ENCODE measurements around the gene MT1A.

MT1A gene

DNA sequence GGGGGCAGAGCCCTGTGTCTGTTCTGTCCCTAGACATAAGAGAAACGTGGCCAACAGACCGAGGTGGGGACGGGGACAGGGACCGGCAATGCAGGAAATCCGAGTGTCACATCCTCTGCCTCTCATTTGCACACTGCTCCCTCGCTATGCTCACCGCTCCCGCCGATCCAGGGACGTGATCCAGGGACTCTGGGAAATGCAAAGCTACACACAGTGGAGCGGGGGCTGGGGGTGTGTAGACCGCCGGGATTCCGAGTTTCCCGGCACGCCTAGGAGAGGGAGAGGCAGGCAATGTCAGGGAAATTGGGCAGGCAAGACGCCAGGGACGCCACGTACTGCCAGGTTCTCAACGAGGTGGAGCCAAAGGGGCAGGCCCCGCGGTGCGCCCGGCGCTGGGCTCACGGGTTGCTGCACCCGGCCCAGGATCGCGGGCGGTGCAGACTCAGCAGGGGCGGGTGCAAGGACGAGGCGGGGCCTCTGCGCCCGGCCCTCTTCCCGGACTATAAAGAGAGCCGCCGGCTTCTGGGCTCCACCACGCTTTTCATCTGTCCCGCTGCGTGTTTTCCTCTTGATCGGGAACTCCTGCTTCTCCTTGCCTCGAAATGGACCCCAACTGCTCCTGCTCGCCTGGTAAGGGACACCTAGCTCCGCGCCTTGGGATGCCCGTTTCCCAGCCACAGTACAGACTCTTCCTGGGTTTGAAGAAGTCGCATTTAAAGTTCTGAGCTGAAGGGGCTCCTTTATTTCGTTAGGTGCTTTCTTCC, 43.7 kb downstream of the MT1A start, which contains the start of gene MT1X:
TSS of gene MT1X (plus strand) at position 532 of the 764 bp plus-strand sequence. CDS start at position 603, 71 bp downstream.
- DNase-seq: peak; percentile 92

DNA sequence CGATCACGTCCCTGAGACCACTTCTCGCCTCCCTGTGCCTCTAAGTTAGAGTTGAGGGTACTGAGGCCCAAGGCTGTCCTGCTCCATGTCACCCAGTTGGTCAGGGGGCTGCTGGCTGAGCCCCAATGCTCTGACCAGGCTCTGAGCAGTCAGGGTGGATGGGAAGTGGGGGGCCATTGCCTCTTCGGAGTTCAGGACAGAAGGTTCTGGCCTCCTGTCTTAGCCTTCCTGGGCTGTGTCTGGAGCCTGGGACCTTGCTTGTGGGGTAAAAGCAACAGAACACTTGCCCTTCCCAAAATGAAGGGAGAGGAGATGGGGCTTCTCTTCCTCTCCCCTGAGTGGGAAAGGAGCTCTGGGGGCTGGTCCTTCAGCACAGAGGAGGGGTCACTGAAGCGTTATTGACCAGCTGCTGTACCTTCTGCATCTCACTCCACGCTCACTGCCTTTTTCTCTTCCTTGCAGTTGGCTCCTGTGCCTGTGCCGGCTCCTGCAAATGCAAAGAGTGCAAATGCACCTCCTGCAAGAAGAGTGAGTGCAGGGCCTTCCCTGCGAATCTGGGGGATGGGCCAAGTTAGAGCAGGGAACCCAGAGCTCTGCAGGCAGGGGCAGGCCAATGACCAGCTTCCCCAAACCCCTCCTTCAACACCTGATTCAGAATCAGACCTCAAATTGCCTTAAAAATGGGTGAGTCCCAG, 44.4 kb downstream of the MT1A start:
- DNase-seq: no peak

DNA sequence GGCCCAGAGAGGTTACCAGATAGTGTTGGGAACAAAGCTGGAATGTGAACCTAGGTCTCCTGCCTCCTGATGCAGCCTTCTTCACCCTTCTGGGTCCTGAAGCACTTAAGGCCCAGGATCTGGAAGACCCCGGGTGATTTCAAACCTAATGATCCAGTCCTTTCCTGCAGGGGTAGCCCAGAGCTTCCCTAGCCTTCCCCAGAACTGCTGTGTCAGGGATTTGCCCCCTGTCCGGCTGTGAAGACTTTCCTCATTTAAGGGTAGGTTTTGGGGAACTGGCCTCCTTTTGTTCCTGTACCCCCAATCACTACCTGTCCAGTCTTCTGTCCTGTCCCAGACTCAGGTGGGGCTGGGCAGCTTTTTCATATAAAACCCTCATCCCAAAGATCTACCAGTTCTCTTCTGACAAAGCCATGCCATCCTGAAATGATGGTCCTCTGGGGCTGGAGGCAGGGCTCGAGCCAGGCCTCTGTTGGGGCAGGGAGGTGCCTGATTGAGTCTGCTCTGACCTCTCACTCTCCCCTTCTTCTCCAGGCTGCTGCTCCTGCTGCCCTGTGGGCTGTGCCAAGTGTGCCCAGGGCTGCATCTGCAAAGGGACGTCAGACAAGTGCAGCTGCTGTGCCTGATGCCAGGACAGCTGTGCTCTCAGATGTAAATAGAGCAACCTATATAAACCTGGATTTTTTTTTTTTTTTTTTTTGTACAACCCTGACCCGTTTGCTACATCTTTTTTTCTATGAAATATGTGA, 45.1 kb downstream of the MT1A start:
- no peak for DNase-seq

GRCh38 chr16:56684256-56684925, 45.9 kb downstream of the MT1A start:
- DNase-seq: no peak

- DNase-seq: no peak
These were observed 46.6 kb downstream of the MT1A start for GRCh38 chr16:56684926-56685590.

DNA sequence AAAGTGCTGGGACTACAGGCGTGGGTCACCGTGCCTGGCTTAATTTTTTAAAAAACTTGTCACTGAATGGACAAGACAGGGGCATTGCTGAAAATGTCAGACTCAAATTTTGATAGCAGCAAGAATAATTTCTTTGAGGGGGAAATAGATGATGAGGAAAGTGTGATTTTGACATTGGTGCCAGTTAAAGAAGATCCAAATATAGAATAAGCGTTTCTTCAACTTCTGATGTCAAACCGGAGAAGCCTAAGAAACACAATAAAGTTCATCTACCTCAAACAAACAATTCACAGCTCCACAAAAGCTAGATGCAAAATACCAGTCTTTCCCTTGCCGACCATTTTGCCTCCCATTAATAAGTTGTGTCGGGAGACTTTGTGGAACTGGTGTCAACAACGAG, 48.3 kb downstream of the MT1A start:
- DNase-seq: no peak

DNA sequence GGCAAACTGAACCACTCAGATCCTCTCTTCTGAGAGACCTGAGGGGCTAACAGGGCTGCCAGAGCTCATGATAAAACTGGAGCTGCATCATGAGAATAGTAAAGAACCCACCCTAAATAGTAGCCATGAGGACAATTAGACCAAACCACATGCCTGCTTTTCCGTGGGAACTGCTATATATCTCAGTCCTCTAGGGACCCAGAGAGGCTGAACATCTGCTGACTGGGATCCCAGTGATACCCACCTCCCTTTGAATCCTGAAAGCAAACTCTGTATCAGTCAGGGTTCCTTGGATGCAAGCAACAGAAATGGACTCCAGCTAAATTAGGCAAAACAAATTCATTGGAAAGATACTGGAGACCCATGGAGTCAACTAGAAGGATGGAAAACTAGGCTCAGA, 50.3 kb downstream of the MT1A start:
- no peak for DNase-seq

- no peak for DNase-seq
These were observed 50.7 kb downstream of the MT1A start for GRCh38 chr16:56689171-56689570.

Measured in stimulated activated CD4-positive, alpha-beta T cell treated with anti-CD3 and anti-CD28 coated beads, Interleukin-1b, Interleukin-23, amount 100 ng/mL, for 48 hours (primary cell).